ENCODE measurements around the gene SH3BP4. TPM values are rescaled to one million over a fixed set of nuclear protein-coding genes. Genes with fewer than 3 reads are reported as not detected.

The SH3BP4 gene
- total RNA-seq, 2 donors from 2014 or later, result not detected

DNA sequence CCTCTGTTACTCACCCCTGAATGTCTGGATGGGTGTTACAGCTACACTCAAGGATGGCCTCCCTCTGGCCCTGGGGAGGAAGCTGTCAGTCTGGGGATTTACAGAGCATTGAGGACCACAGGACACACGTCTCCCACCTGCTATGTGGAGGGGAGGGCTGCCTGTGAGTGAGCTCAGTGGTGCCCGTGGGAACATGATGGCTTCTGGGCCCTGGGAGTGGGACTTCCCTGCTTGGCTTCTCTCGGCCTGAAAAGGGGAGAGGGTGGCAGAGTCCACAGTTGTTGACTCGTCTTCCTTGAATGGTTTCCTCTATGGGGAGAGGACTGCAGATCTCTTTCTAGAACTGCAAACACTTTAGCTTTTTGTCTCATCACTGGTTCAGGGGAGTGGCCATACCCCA is 79.1 kb downstream of the SH3BP4 start:
- no peak overlapping the region for H3K27ac Mint-ChIP-seq
- H3K36me3 Mint-ChIP-seq (ENCODE audit: low read depth), result no peaks in the 10 kb centered on the region
- no peak for ATAC-seq (replicated peaks)
- H3K27me3 Mint-ChIP-seq, result peaks cover 12% of the 10 kb centered on the region
- H3K9me3 Mint-ChIP-seq, result no peaks in the 10 kb centered on the region
- H3K4me3 Mint-ChIP-seq, result no peak overlapping the region
- no peaks in the 10 kb centered on the region for H3K4me1 Mint-ChIP-seq

GRCh38 chr2:235031686-235032373 is 80.0 kb downstream of the SH3BP4 start:
- no peak for ATAC-seq (replicated peaks)
- no peak overlapping the region for H3K4me3 Mint-ChIP-seq
- H3K36me3 Mint-ChIP-seq (ENCODE audit: low read depth), result no peaks in the 10 kb centered on the region
- H3K27me3 Mint-ChIP-seq, result peaks cover 12% of the 10 kb centered on the region
- H3K4me1 Mint-ChIP-seq, result no peaks in the 10 kb centered on the region
- H3K9me3 Mint-ChIP-seq, result no peaks in the 10 kb centered on the region
- H3K27ac Mint-ChIP-seq, result no peak overlapping the region

GRCh38 chr2:235032466-235032865 is 80.6 kb downstream of the SH3BP4 start:
- H3K4me1 Mint-ChIP-seq, result no peaks in the 10 kb centered on the region
- no peak overlapping the region for H3K4me3 Mint-ChIP-seq
- ATAC-seq (replicated peaks), result no peak
- no peaks in the 10 kb centered on the region for H3K9me3 Mint-ChIP-seq
- H3K27me3 Mint-ChIP-seq, result peaks cover 12% of the 10 kb centered on the region
- H3K27ac Mint-ChIP-seq, result no peak overlapping the region
- H3K36me3 Mint-ChIP-seq (ENCODE audit: low read depth), result no peaks in the 10 kb centered on the region

DNA sequence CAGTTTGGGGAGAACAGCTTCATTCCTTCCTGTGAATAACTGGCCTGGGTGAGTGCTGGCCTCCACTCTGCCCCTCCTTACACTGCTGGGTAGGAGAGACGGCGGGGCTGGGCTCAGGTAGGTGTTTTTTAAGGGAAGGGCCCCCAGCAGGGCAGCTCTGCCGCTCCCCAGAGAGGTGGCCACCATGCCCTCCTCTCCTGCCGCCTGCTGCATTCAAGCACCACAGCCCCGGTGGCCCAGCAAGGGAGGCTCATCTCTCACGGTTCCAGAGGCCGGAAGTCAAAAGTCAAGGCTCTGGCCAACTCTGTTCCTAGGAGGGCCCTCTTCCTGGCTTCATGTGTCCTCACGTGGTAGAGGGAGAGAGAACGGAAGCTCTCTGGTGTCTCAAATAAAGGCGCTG is 81.1 kb downstream of the SH3BP4 start:
- H3K4me1 Mint-ChIP-seq, result no peaks in the 10 kb centered on the region
- H3K36me3 Mint-ChIP-seq (ENCODE audit: low read depth), result no peaks in the 10 kb centered on the region
- no peak overlapping the region for H3K27ac Mint-ChIP-seq
- ATAC-seq (replicated peaks), result no peak
- no peak overlapping the region for H3K4me3 Mint-ChIP-seq
- H3K27me3 Mint-ChIP-seq, result peaks cover 12% of the 10 kb centered on the region
- no peaks in the 10 kb centered on the region for H3K9me3 Mint-ChIP-seq

- Mint-ChIP-seq H3K36me3 (ENCODE audit: low read depth) (no peaks in the 10 kb centered on the region), H3K27me3 (peaks cover 4% of the 10 kb centered on the region), H3K4me1 (no peaks in the 10 kb centered on the region), H3K27ac (no peak overlapping the region), H3K4me3 (no peak overlapping the region), H3K9me3 (no peaks in the 10 kb centered on the region)
- ATAC-seq (replicated peaks), result no peak
These were observed 82.7 kb downstream of the SH3BP4 start for GRCh38 chr2:235034265-235035118.

- no peaks in the 10 kb centered on the region for H3K36me3 Mint-ChIP-seq (ENCODE audit: low read depth)
- no peak for ATAC-seq (replicated peaks)
- peaks cover 4% of the 10 kb centered on the region for H3K27me3 Mint-ChIP-seq
- no peaks in the 10 kb centered on the region for H3K9me3 Mint-ChIP-seq
- H3K27ac Mint-ChIP-seq, result no peak overlapping the region
- H3K4me1 Mint-ChIP-seq, result no peaks in the 10 kb centered on the region
- no peak overlapping the region for H3K4me3 Mint-ChIP-seq
These were observed 85.9 kb downstream of the SH3BP4 start for GRCh38 chr2:235037604-235038166.

DNA sequence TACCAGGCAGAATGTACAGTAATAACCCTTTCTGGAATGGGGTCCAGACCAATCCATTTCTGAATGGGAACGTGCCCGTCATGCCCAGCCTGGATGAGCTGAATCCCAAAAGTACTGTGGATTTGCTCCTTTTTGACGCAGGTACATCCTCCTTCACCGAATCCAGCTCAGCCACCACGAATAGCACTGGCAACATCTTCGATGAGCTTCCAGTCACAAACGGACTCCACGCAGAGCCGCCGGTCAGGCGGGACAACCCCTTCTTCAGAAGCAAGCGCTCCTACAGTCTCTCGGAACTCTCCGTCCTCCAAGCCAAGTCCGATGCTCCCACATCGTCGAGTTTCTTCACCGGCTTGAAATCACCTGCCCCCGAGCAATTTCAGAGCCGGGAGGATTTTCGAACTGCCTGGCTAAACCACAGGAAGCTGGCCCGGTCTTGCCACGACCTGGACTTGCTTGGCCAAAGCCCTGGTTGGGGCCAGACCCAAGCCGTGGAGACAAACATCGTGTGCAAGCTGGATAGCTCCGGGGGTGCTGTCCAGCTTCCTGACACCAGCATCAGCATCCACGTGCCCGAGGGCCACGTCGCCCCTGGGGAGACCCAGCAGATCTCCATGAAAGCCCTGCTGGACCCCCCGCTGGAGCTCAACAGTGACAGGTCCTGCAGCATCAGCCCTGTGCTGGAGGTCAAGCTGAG is 89.6 kb downstream of the SH3BP4 start:
- Mint-ChIP-seq H3K27ac (no peak overlapping the region), H3K4me1 (peaks cover 5% of the 10 kb centered on the region), H3K4me3 (no peak overlapping the region), H3K9me3 (no peaks in the 10 kb centered on the region), H3K36me3 (ENCODE audit: low read depth) (no peaks in the 10 kb centered on the region), H3K27me3 (no peaks in the 10 kb centered on the region)
- ATAC-seq (replicated peaks), result no peak

GRCh38 chr2:235041918-235042575 is 90.2 kb downstream of the SH3BP4 start:
- H3K9me3 Mint-ChIP-seq, result no peaks in the 10 kb centered on the region
- no peak for ATAC-seq (replicated peaks)

GRCh38 chr2:235042576-235043515 is 91.0 kb downstream of the SH3BP4 start:
- no peak for ATAC-seq (replicated peaks)
- Mint-ChIP-seq H3K9me3 (no peaks in the 10 kb centered on the region), H3K27me3 (peaks cover 5% of the 10 kb centered on the region), H3K36me3 (ENCODE audit: low read depth) (no peaks in the 10 kb centered on the region), H3K27ac (no peak overlapping the region), H3K4me1 (peaks cover 5% of the 10 kb centered on the region), H3K4me3 (no peak overlapping the region)

More at GRCh38 chr2:235041918-235042575, 90.2 kb downstream of the SH3BP4 start:
- no peaks in the 10 kb centered on the region for H3K27me3 Mint-ChIP-seq
- H3K36me3 Mint-ChIP-seq (ENCODE audit: low read depth), result no peaks in the 10 kb centered on the region
- H3K4me3 Mint-ChIP-seq, result no peak overlapping the region
- H3K27ac Mint-ChIP-seq, result no peak overlapping the region
- peaks cover 5% of the 10 kb centered on the region for H3K4me1 Mint-ChIP-seq

GRCh38 chr2:235043762-235044500 is 92.1 kb downstream of the SH3BP4 start:
- peaks cover 9% of the 10 kb centered on the region for H3K27me3 Mint-ChIP-seq
- H3K36me3 Mint-ChIP-seq (ENCODE audit: low read depth), result no peaks in the 10 kb centered on the region
- no peaks in the 10 kb centered on the region for H3K9me3 Mint-ChIP-seq
- peaks cover 5% of the 10 kb centered on the region for H3K4me1 Mint-ChIP-seq
- no peak overlapping the region for H3K4me3 Mint-ChIP-seq
- ATAC-seq (replicated peaks), result no peak
- no peak overlapping the region for H3K27ac Mint-ChIP-seq

- Mint-ChIP-seq H3K27me3 (peaks cover 9% of the 10 kb centered on the region), H3K36me3 (ENCODE audit: low read depth) (no peaks in the 10 kb centered on the region), H3K27ac (no peak overlapping the region), H3K4me1 (peaks cover 5% of the 10 kb centered on the region), H3K9me3 (no peaks in the 10 kb centered on the region), H3K4me3 (peak overlapping the region; percentile 34)
- ATAC-seq (replicated peaks), result peak; percentile 58
These were observed 92.9 kb downstream of the SH3BP4 start for GRCh38 chr2:235044501-235045271.

- H3K4me1 Mint-ChIP-seq, result peaks cover 5% of the 10 kb centered on the region
- H3K36me3 Mint-ChIP-seq (ENCODE audit: low read depth), result no peaks in the 10 kb centered on the region
- peak; percentile 39 for ATAC-seq (replicated peaks)
These were observed 93.6 kb downstream of the SH3BP4 start for GRCh38 chr2:235045336-235045972.

More at GRCh38 chr2:235045336-235045972, 93.6 kb downstream of the SH3BP4 start:
- no peaks in the 10 kb centered on the region for H3K9me3 Mint-ChIP-seq
- peaks cover 9% of the 10 kb centered on the region for H3K27me3 Mint-ChIP-seq
- no peak overlapping the region for H3K27ac Mint-ChIP-seq
- peak overlapping the region; percentile 34 for H3K4me3 Mint-ChIP-seq

All from activated T-helper 17 cell treated with anti-CD3 and anti-CD28 coated beads, Interleukin-2, amount 50 U/mL, for 72 hours (primary cell).